ENCODE results near the gene SGCB. TPM values are rescaled to one million over a fixed set of nuclear protein-coding genes. Genes with fewer than 3 reads are reported as not detected.

Gene SGCB
- total RNA-seq, 1 donor from 2014 or later: 10.8 TPM

DNA sequence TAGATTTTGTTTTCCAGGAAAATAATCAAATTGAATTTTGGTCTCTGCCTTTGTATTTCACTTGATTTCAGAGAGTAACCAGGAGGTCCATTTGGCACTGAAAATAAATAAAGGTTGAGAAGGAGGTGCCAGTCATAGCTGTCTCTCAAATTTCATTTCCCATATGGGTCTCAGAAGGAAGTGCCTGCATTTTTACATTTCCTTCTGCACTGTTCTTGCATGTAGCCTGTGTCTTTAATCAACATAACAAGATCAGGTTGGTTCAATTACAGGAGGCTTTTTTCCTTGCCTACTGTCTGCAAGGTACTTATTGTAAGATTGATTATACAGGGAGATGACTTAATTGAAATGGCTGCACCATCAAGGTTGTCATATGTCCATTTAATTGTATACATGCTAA is 33.7 kb downstream of the SGCB start:
- ATAC-seq (ENCODE audit: low read depth) (no peak), DNase-seq (no peak)
- TF ChIP-seq, protein P1, sequence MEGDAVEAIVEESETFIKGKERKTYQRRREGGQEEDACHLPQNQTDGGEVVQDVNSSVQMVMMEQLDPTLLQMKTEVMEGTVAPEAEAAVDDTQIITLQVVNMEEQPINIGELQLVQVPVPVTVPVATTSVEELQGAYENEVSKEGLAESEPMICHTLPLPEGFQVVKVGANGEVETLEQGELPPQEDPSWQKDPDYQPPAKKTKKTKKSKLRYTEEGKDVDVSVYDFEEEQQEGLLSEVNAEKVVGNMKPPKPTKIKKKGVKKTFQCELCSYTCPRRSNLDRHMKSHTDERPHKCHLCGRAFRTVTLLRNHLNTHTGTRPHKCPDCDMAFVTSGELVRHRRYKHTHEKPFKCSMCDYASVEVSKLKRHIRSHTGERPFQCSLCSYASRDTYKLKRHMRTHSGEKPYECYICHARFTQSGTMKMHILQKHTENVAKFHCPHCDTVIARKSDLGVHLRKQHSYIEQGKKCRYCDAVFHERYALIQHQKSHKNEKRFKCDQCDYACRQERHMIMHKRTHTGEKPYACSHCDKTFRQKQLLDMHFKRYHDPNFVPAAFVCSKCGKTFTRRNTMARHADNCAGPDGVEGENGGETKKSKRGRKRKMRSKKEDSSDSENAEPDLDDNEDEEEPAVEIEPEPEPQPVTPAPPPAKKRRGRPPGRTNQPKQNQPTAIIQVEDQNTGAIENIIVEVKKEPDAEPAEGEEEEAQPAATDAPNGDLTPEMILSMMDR (IDR thresholded peaks at IDR 0.05): no peak
- Mint-ChIP-seq H3K4me1 (no peaks in the 10 kb centered on the region), H3K36me3 (ENCODE audit: low read depth) (no peaks in the 10 kb centered on the region), H3K9me3 (no peaks in the 10 kb centered on the region), H3K4me3 (no peak overlapping the region), H3K27me3 (no peaks in the 10 kb centered on the region), H3K27ac (no peak overlapping the region)
- ChIA-PET POLR2A (no interaction called here), CTCF (no interaction called here)
- intact Hi-C loops (cut with micrococcal nuclease): no loop called here

DNA sequence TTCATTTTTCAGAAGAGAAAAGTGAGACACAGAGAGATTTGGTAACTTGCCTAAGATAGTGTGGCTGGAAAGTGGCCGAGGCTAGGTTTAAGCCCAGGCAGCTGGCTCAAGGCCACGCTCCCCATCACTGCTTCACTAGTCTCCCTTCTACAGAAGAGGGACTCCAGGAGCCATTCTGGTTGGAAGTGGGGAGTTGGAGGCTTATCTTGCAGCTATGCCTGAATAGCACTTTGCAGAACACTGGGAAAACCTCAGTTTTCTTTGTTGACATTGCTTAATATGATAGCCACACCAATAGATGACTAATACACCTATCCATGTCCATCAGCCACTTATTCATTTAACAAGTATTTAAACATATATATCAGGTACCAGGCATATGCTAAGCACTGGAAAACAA is 36.5 kb downstream of the SGCB start:
- Mint-ChIP-seq H3K36me3 (ENCODE audit: low read depth) (no peaks in the 10 kb centered on the region), H3K27me3 (no peaks in the 10 kb centered on the region), H3K27ac (no peak overlapping the region), H3K4me3 (no peak overlapping the region), H3K9me3 (no peaks in the 10 kb centered on the region), H3K4me1 (no peaks in the 10 kb centered on the region)
- TF ChIP-seq, protein P1 (IDR thresholded peaks at IDR 0.05): no peak
- DNase-seq (no peak), ATAC-seq (ENCODE audit: low read depth) (no peak)
- ChIA-PET CTCF (no interaction called here), POLR2A (no interaction called here)
- intact Hi-C loops (cut with micrococcal nuclease): no loop called here

DNA sequence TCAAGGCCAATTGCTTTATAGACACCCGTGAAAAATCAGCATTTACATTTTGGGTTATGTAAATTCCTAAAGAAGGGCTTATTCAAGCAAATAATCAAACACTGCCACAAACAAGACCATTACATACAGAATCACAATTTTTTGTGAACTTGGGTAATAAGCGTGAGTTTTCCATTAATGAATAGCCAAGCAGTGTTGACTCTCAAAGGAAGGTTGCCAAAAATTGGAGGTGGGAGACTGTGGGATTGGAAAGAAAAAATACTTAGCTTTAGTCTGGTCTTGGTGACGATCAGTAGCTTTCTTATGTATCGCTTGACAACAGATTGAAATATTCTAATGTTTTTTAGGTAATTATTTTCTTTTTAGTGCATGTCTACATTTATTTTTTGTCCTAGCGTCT is 38.8 kb downstream of the SGCB start:
- POLR2A ChIA-PET: no interaction called here
- CTCF ChIA-PET: no interaction called here
- DNase-seq (no peak), ATAC-seq (ENCODE audit: low read depth) (no peak)
- H3K27ac Mint-ChIP-seq: no peak overlapping the region
- no peaks in the 10 kb centered on the region for H3K4me1 Mint-ChIP-seq
- intact Hi-C loops (cut with micrococcal nuclease): no loop called here
- H3K4me3 Mint-ChIP-seq: no peak overlapping the region
- no peaks in the 10 kb centered on the region for H3K9me3 Mint-ChIP-seq
- no peaks in the 10 kb centered on the region for H3K36me3 Mint-ChIP-seq (ENCODE audit: low read depth)
- H3K27me3 Mint-ChIP-seq: no peaks in the 10 kb centered on the region
- TF ChIP-seq, protein P1 (IDR thresholded peaks at IDR 0.05): no peak

DNA sequence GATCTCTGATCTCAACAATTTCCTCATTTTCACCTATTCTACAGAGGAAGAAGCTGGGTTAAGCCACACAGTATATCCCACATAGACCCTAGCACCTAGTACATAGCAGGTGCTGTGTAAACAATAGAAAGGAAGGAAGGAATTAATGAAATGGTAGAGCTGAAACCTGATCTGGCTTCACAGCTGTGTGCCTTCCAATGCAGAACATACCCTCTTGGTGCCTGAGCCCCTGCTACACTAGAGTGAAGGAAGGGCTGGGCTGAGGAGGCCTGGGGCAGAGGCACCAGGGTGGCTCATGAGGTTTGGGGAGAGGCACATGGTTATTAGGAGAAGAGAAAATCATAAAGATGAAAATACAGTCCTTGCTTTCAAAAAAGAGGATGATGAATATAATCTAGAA is 39.3 kb downstream of the SGCB start:
- Mint-ChIP-seq H3K9me3 (peaks cover 2% of the 10 kb centered on the region), H3K4me1 (no peaks in the 10 kb centered on the region), H3K27ac (no peak overlapping the region), H3K27me3 (no peaks in the 10 kb centered on the region), H3K4me3 (no peak overlapping the region), H3K36me3 (ENCODE audit: low read depth) (no peaks in the 10 kb centered on the region)
- intact Hi-C loops (cut with micrococcal nuclease): no loop called here
- ChIA-PET POLR2A (no interaction called here), CTCF (no interaction called here)
- no peak for DNase-seq
- TF ChIP-seq, protein P1 (IDR thresholded peaks at IDR 0.05): no peak
- no peak for ATAC-seq (ENCODE audit: low read depth)

DNA sequence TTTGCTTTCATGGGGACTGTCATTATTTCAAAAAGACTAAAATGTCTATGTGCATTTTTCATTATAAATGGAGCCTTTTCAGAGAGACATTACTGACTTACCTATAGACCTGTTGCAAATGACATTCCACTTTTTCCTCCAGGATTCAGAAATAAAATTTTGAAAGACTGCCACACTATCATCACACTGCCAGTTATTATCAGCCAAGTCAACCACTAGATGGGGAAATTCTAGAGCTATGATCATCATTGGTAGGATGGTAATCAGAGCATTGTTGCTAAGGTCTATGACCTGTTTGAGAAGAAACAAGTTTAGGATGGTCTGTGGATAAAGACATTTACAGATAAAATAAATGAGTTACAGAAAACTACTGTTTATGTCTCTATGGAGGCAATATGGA is 40.5 kb downstream of the SGCB start:
- intact Hi-C loops (cut with micrococcal nuclease): no loop called here
- POLR2A ChIA-PET: no interaction called here
- TF ChIP-seq, protein P1 (IDR thresholded peaks at IDR 0.05): no peak
- Mint-ChIP-seq H3K9me3 (peaks cover 2% of the 10 kb centered on the region), H3K4me3 (no peak overlapping the region), H3K27me3 (no peaks in the 10 kb centered on the region), H3K36me3 (ENCODE audit: low read depth) (no peaks in the 10 kb centered on the region), H3K4me1 (no peaks in the 10 kb centered on the region), H3K27ac (no peak overlapping the region)
- DNase-seq (no peak), ATAC-seq (ENCODE audit: low read depth) (no peak)
- CTCF ChIA-PET: no interaction called here

All from activated B cell treated with CpG ODN at 0.5 μM for 24 hours (primary cell).